Endothelial cell (in vitro differentiated cells): ENCODE measurements around the gene DHRSX. TPM values are rescaled to one million over a fixed set of nuclear protein-coding genes. Genes with fewer than 3 reads are reported as not detected.
"Not testable (repeated sequence)": the region's sequence is repeated elsewhere in the genome, so short reads cannot be mapped to it uniquely, and the experiment has no call there.

ENCODE experiments used
- DNase-seq: peaks from one replicate; pipeline ENCODE4 v3.0.0; 2021; ENCODE audit warnings: low spot score
- H3K27ac Mint-ChIP-seq: one replicate; pipeline ENCODE4 v1.8.0; 2021; ENCODE audit warnings: mixed read lengths, inconsistent platforms; ENCODE audit not compliant: unreplicated experiment
- H3K27me3 Mint-ChIP-seq: one replicate; pipeline ENCODE4 v1.8.0; 2021; ENCODE audit warnings: mild to moderate bottlenecking, moderate library complexity, mixed read lengths, inconsistent platforms; ENCODE audit not compliant: unreplicated experiment
- H3K36me3 Mint-ChIP-seq: one replicate; pipeline ENCODE4 v1.8.0; 2021; ENCODE audit warnings: mild to moderate bottlenecking, low read depth, mixed read lengths, inconsistent platforms; ENCODE audit not compliant: unreplicated experiment
- H3K4me1 Mint-ChIP-seq: one replicate; pipeline ENCODE4 v1.8.0; 2021; ENCODE audit warnings: mild to moderate bottlenecking, mixed read lengths, inconsistent platforms; ENCODE audit not compliant: unreplicated experiment
- H3K4me3 Mint-ChIP-seq: one replicate; pipeline ENCODE4 v1.8.0; 2021; ENCODE audit warnings: mild to moderate bottlenecking, mixed read lengths, inconsistent platforms; ENCODE audit not compliant: unreplicated experiment
- H3K9me3 Mint-ChIP-seq: one replicate; pipeline ENCODE4 v1.8.0; 2021; ENCODE audit warnings: mixed read lengths, inconsistent platforms; ENCODE audit not compliant: unreplicated experiment
- total RNA-seq: library from RNA; stranded (reverse); fragmentation: NEBNext Ultra II Directional; extraction: Animal tissue kit (Norgen Biotek cat#: 25700); gene quantifications from one replicate; pipeline ENCODE4 v1.2.1, GENCODE V29; 2021; ENCODE audit not compliant: unreplicated experiment
- TF ChIP-seq, protein P1 (sequence below): fragments of 200-600 bp; sonication (generic); IDR thresholded peaks from one replicate; pipeline ENCODE4 v1.5.0; 2021; ENCODE audit warnings: antibody characterized with exemption; ENCODE audit not compliant: unreplicated experiment

Gene DHRSX
- total RNA-seq, 1 donor from 2014 or later: 22.2 TPM

- Mint-ChIP-seq H3K27me3 (peaks cover 1% of the 10 kb centered on the region), H3K27ac (no peak overlapping the region), H3K36me3 (peaks cover 18% of the 10 kb centered on the region), H3K4me3 (no peak overlapping the region), H3K9me3 (no peaks in the 10 kb centered on the region), H3K4me1 (peaks cover 4% of the 10 kb centered on the region)
- TF ChIP-seq, protein P1, sequence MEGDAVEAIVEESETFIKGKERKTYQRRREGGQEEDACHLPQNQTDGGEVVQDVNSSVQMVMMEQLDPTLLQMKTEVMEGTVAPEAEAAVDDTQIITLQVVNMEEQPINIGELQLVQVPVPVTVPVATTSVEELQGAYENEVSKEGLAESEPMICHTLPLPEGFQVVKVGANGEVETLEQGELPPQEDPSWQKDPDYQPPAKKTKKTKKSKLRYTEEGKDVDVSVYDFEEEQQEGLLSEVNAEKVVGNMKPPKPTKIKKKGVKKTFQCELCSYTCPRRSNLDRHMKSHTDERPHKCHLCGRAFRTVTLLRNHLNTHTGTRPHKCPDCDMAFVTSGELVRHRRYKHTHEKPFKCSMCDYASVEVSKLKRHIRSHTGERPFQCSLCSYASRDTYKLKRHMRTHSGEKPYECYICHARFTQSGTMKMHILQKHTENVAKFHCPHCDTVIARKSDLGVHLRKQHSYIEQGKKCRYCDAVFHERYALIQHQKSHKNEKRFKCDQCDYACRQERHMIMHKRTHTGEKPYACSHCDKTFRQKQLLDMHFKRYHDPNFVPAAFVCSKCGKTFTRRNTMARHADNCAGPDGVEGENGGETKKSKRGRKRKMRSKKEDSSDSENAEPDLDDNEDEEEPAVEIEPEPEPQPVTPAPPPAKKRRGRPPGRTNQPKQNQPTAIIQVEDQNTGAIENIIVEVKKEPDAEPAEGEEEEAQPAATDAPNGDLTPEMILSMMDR: no peak
- DNase-seq: no peak
Measured at GRCh38 chrX:2479420-2479780, 21.4 kb downstream of the DHRSX start.

DNA sequence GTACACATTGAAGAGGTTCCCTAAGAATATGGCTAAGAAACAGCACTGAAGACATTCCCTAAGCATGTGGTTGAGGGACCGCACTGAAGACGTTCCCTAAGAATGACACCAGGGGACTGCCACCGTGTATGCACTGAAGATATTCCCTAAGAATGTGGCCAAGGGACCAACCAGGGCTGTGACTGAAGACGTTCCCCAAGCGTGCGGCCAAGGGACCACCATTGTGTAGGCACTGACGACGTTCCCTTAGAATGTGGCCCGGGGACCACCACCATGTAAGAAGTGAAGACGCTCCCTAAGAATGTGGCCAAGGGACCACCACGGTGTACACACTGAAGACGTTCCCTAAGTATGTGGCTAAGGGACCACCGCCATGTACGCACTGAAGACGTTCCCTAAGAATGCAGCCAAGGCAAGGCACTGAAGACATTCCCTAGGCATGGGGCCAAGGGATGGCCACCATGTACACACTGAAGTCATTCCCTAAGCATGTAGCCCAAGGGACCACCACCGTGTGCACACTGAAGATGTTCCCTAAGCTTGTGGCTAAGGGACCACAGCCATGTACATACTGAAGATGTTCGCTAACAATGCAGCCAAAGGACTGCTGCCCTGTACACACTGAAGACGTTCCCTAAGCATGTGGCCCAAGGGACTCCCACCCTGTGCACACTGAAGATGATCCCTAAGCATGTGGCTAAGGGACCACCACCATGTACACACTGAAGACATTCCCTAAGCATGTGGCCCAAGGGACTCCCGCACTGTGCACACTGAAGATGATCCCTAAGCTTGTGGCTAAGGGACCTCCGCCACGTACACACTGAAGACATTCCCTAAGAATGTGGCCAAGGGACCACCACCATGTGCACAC is 22.0 kb downstream of the DHRSX start:
- DNase-seq: no peak
- Mint-ChIP-seq H3K27me3 (peaks cover 4% of the 10 kb centered on the region), H3K4me1 (no peaks in the 10 kb centered on the region), H3K27ac (no peak overlapping the region), H3K9me3 (no peaks in the 10 kb centered on the region), H3K4me3 (no peak overlapping the region), H3K36me3 (peaks cover 17% of the 10 kb centered on the region)
- TF ChIP-seq, protein P1: no peak

DNA sequence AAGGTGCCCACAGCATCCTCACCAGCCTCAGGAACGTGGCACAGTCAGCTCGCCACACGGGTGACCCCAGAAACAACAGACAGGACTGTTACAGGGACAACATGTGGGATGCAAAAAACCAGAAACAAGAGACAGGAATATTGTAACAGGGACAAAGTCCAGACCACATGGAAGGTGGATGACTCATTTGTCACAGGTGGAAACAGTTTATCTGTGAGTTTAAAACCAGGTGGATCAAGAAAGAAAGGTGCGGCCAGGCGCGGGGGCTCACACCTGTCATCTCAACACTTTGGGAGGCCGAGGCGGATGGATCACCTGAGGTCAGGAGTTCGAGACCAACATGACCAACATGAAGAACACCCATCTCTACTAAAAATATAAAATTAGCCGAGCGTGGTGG is 23.5 kb downstream of the DHRSX start:
- H3K4me3 Mint-ChIP-seq, H3K27me3 Mint-ChIP-seq, H3K9me3 Mint-ChIP-seq, H3K4me1 Mint-ChIP-seq, H3K27ac Mint-ChIP-seq, DNase-seq: not testable (repeated sequence)
- H3K36me3 Mint-ChIP-seq: peaks cover 17% of the 10 kb centered on the region

DNA sequence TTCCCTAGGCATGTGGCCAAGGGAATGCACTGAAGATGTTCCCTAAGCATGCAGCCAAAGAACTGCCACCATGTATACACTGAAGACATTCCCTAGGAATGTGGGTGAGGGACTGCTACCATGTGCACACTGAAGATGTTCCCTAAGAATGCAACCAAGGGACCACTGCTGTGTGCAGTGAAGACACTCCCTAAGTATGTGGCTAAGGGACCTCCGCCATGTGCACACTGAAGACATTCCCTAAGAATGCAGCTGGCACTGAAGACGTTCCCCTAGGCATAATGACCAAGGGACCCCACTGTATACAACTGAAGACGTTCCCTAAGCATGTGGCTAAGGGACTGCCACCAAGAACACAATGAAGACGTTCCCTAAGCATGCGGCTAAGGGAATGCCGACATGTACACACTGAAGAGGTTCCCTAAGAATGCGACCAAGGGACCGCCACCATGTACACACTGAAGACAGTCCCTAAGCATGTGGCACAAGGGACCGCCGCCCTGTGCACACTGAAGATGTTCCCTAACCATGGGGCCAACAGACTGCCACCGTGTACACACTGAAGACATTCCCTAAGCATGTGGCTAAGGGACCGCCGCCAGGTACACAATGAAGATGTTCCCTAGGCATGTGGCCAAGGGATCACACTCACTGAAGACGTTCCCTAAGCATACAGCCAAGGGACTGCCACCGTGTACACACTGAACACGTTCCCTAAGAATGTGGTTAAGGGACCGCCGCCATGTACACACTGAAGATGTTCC is 25.6 kb downstream of the DHRSX start:
- Mint-ChIP-seq H3K36me3 (peaks cover 16% of the 10 kb centered on the region), H3K4me3 (no peak overlapping the region), H3K4me1 (no peaks in the 10 kb centered on the region), H3K27ac (no peak overlapping the region), H3K9me3 (no peaks in the 10 kb centered on the region), H3K27me3 (peaks cover 5% of the 10 kb centered on the region)
- TF ChIP-seq, protein P1: no peak
- no peak for DNase-seq

DNA sequence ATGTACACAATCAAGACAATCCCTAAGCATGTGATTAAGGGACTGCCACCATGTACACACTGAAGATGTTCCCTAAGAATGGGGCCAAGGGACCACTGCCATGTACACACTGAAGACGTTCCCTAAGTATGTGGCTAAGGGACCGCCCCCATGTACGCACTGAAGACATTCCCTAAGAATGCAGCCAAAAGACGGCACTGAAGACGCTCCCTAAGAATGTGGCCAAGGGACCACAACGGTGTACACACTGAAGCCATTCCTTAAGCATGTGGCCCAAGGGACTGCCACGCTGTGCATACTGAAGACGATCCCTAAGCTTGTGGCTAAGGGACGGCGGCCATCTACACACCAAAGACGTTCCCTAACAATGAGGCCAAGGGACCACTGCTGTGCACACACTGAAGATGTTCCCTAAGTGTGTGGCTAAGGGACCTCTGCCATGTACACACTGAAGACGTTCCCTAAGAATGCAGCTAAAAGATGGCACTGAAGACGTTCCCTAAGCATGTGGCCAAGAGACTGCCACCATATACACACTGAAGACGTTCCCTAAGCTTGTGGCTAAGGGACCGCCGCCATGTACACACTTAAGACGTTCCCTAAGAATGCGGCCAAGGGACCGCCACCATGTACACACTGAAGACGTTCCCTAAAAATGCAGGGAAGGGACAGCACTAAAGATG is 26.4 kb downstream of the DHRSX start:
- Mint-ChIP-seq H3K4me3 (no peak overlapping the region), H3K4me1 (no peaks in the 10 kb centered on the region), H3K36me3 (peaks cover 9% of the 10 kb centered on the region), H3K27ac (no peak overlapping the region), H3K27me3 (peaks cover 5% of the 10 kb centered on the region), H3K9me3 (no peaks in the 10 kb centered on the region)
- DNase-seq: no peak
- TF ChIP-seq, protein P1: no peak

- DNase-seq: not testable (repeated sequence)
Measured at GRCh38 chrX:2473064-2473463, 27.7 kb downstream of the DHRSX start.

More at GRCh38 chrX:2473064-2473463, 27.7 kb downstream of the DHRSX start:
- H3K27me3 Mint-ChIP-seq, H3K27ac Mint-ChIP-seq, H3K36me3 Mint-ChIP-seq, H3K9me3 Mint-ChIP-seq, H3K4me3 Mint-ChIP-seq, H3K4me1 Mint-ChIP-seq: not testable (repeated sequence)
